ENCODE data around the gene CLIP2. TPM values are rescaled to one million over a fixed set of nuclear protein-coding genes. Genes with fewer than 3 reads are reported as not detected.
A peak's percentile ranks its signal among the peaks of the same experiment; 100 is the strongest.

The CLIP2 gene
- total RNA-seq, 1 experiment from 2014 or later, result 26.2 TPM

GRCh38 chr7:74304550-74304949 lies 15.3 kb downstream of the CLIP2 start:
- H3K4me1 ChIP-seq (ENCODE audit: insufficient read depth, low read length), result peaks cover 22% of the 10 kb centered on the region
- CTCF ChIA-PET, result no interaction called here
- no peak for ATAC-seq

GRCh38 chr7:74306004-74306729 lies 17.0 kb downstream of the CLIP2 start:
- intact Hi-C loops (cut with micrococcal nuclease), result no loop called here
- H3K9me3 ChIP-seq (ENCODE audit: low read length), result no peaks in the 10 kb centered on the region
- H3K4me1 ChIP-seq (ENCODE audit: insufficient read depth, low read length), result peaks cover 22% of the 10 kb centered on the region
- ChIA-PET CTCF (no interaction called here), POLR2A (ENCODE audit: unreplicated experiment) (no interaction called here)
- H3K36me3 ChIP-seq (ENCODE audit: low read depth, low read length), result no peaks in the 10 kb centered on the region
- no peaks in the 10 kb centered on the region for H3F3A ChIP-seq (ENCODE audit: low read length, unreplicated experiment)
- no peaks in the 10 kb centered on the region for H3K27me3 ChIP-seq (ENCODE audit: low read length)
- BruUV-seq (replicated peaks), result no TSS peak
- no peak overlapping the region for H2AFZ ChIP-seq (ENCODE audit: low read length)
- ATAC-seq, result no peak
- H3K79me2 ChIP-seq (ENCODE audit: low read length), result peaks cover 23% of the 10 kb centered on the region
- TF ChIP-seq EZH2phosphoT487 (IDR thresholded peaks at IDR 0.05; ENCODE audit: borderline replicate concordance, low read length), result no peak
- no peak for TF ChIP-seq EZH2 (IDR thresholded peaks at IDR 0.05; ENCODE audit: low read length, unreplicated experiment)
- TF ChIP-seq, protein P1, sequence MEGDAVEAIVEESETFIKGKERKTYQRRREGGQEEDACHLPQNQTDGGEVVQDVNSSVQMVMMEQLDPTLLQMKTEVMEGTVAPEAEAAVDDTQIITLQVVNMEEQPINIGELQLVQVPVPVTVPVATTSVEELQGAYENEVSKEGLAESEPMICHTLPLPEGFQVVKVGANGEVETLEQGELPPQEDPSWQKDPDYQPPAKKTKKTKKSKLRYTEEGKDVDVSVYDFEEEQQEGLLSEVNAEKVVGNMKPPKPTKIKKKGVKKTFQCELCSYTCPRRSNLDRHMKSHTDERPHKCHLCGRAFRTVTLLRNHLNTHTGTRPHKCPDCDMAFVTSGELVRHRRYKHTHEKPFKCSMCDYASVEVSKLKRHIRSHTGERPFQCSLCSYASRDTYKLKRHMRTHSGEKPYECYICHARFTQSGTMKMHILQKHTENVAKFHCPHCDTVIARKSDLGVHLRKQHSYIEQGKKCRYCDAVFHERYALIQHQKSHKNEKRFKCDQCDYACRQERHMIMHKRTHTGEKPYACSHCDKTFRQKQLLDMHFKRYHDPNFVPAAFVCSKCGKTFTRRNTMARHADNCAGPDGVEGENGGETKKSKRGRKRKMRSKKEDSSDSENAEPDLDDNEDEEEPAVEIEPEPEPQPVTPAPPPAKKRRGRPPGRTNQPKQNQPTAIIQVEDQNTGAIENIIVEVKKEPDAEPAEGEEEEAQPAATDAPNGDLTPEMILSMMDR (conservative IDR thresholded peaks at IDR 0.05; ENCODE audit: low read depth, low read length), result no peak
- H3K4me3 ChIP-seq (ENCODE audit: low read length), result peak overlapping the region; percentile 58; the same call in 1 of the 2 replicates
- H3K9ac ChIP-seq (ENCODE audit: low read length), result peak overlapping the region; percentile 78
- DNase-seq, result no peak
- H3K27ac ChIP-seq (ENCODE audit: low read length), result peak overlapping the region; percentile 91
- H4K20me1 ChIP-seq (ENCODE audit: low read length), result no peaks in the 10 kb centered on the region
- peak overlapping the region; percentile 93 for H3K4me2 ChIP-seq (ENCODE audit: low read length)
- no peaks in the 10 kb centered on the region for H3K9me2 ChIP-seq (replicated peaks; ENCODE audit: low read length)

More at GRCh38 chr7:74304550-74304949, 15.3 kb downstream of the CLIP2 start:
- Histone ChIP-seq H3K79me2 (ENCODE audit: low read length) (peaks cover 27% of the 10 kb centered on the region), H4K20me1 (ENCODE audit: low read length) (no peaks in the 10 kb centered on the region), H3K36me3 (ENCODE audit: low read depth, low read length) (no peaks in the 10 kb centered on the region), H3K27me3 (ENCODE audit: low read length) (no peaks in the 10 kb centered on the region), H3K9me3 (ENCODE audit: low read length) (no peaks in the 10 kb centered on the region), H3K27ac (ENCODE audit: low read length) (no peak overlapping the region), H3K9me2 (replicated peaks; ENCODE audit: low read length) (no peaks in the 10 kb centered on the region), H3K9ac (ENCODE audit: low read length) (no peak overlapping the region), H3F3A (ENCODE audit: low read length, unreplicated experiment) (no peaks in the 10 kb centered on the region), H3K4me3 (ENCODE audit: low read length) (no peak overlapping the region), H3K4me2 (ENCODE audit: low read length) (no peak overlapping the region), H2AFZ (ENCODE audit: low read length) (no peak overlapping the region)
- TF ChIP-seq, protein P1 (conservative IDR thresholded peaks at IDR 0.05; ENCODE audit: low read depth, low read length), result no peak
- TF ChIP-seq EZH2 (IDR thresholded peaks at IDR 0.05; ENCODE audit: low read length, unreplicated experiment), result no peak
- TF ChIP-seq EZH2phosphoT487 (IDR thresholded peaks at IDR 0.05; ENCODE audit: borderline replicate concordance, low read length), result no peak
- DNase-seq, result no peak
- BruUV-seq (replicated peaks), result no TSS peak
- POLR2A ChIA-PET (ENCODE audit: unreplicated experiment), result no interaction called here
- intact Hi-C loops (cut with micrococcal nuclease), result no loop called here

Data from PC-3 (cell line).